Stimulated activated CD8-positive, alpha-beta memory T cell treated with anti-CD3 and anti-CD28 coated beads, Interleukin-2, amount 100 ng/mL, for 1 hour (primary cell): ENCODE results near the gene C3orf85.
"Not testable (repeated sequence)": the region's sequence is repeated elsewhere in the genome, so short reads cannot be mapped to it uniquely, and the experiment has no call there.

ENCODE experiments used
- DNase-seq, 2 donors: peaks; one replicate each; pipeline ENCODE4 v3.0.0-alpha.2; 2020; ENCODE audit warnings: low read depth in 2 of 2

C3orf85 gene

GRCh38 chr3:109136523-109136922 is at the start of gene C3orf85:
C3orf85 (plus strand) TSS chr3:109136719; CDS start chr3:109136848, 129 bp downstream.
- no peak for DNase-seq

- no peak for DNase-seq
Measured at GRCh38 chr3:109089265-109089664, 47.3 kb upstream of the C3orf85 start.

GRCh38 chr3:109091846-109092245 is 44.7 kb upstream of the C3orf85 start:
- no peak for DNase-seq

GRCh38 chr3:109093561-109093960 is 43.0 kb upstream of the C3orf85 start:
- DNase-seq = no peak

GRCh38 chr3:109095166-109095565 is 41.4 kb upstream of the C3orf85 start:
- DNase-seq = no peak

GRCh38 chr3:109098079-109098644 is 38.4 kb upstream of the C3orf85 start:
- DNase-seq = no peak

GRCh38 chr3:109109574-109109973 is 26.9 kb upstream of the C3orf85 start:
- no peak for DNase-seq

- no peak for DNase-seq
Measured at GRCh38 chr3:109112946-109113760, 23.4 kb upstream of the C3orf85 start.

- DNase-seq = no peak
Measured at GRCh38 chr3:109114746-109115145, 21.8 kb upstream of the C3orf85 start.

- no peak for DNase-seq
Measured at GRCh38 chr3:109115451-109115850, 21.1 kb upstream of the C3orf85 start.

- DNase-seq = no peak
Measured at GRCh38 chr3:109116031-109116430, 20.5 kb upstream of the C3orf85 start.

GRCh38 chr3:109117939-109118338 is 18.6 kb upstream of the C3orf85 start, which contains the start of gene MORC1:
MORC1 (minus strand) TSS chr3:109118134; CDS start chr3:109118059, 75 bp downstream.
- DNase-seq = no peak

- DNase-seq = no peak
Measured at GRCh38 chr3:109118584-109118983, 17.9 kb upstream of the C3orf85 start.

GRCh38 chr3:109122690-109123089 is 13.8 kb upstream of the C3orf85 start:
- DNase-seq = no peak

GRCh38 chr3:109125902-109126301 is 10.6 kb upstream of the C3orf85 start:
- DNase-seq = no peak

- no peak for DNase-seq
Measured at GRCh38 chr3:109127553-109127952, 9.0 kb upstream of the C3orf85 start.

GRCh38 chr3:109131276-109131675 is 5.2 kb upstream of the C3orf85 start:
- no peak for DNase-seq

- no peak for DNase-seq
Measured at GRCh38 chr3:109132801-109133473, 3.6 kb upstream of the C3orf85 start.

GRCh38 chr3:109133474-109133816 is 3.1 kb upstream of the C3orf85 start:
- DNase-seq = not testable (repeated sequence)

- no peak for DNase-seq
Measured at GRCh38 chr3:109137761-109138160, 1.2 kb downstream of the C3orf85 start.

GRCh38 chr3:109140318-109140717 is 3.8 kb downstream of the C3orf85 start:
- no peak for DNase-seq

GRCh38 chr3:109143646-109144045 is 7.1 kb downstream of the C3orf85 start:
- DNase-seq = no peak

- no peak for DNase-seq
Measured at GRCh38 chr3:109149078-109149477, 12.6 kb downstream of the C3orf85 start.
